GM12878 (cell line): ENCODE data around the gene LDLRAP1. TPM values are rescaled to one million over a fixed set of nuclear protein-coding genes. Genes with fewer than 3 reads are reported as not detected.

Experiments used
- ATAC-seq: fragments of 200-7000 bp; cut with Tn5 transposase; 3 replicates; pipeline ENCODE4 v1.9.1; 2020; ENCODE audit warnings: mild to moderate bottlenecking, moderate library complexity
- BruUV-seq: library from RNA; stranded (reverse); fragments of 400-500 nt; replicated peaks from 2 replicates; lab custom pipeline; 2021; lab: Mats Ljungman, UMichigan
- CTCF ChIA-PET: fragments of 300-600 bp; sonication (Branson Sonifier 250); formaldehyde crosslinking; extraction: SDS; loops from one replicate; lab custom pipeline; 2021; ENCODE audit warnings: inconsistent platforms; lab: Yijun Ruan, JAX
- POLR2A ChIA-PET: fragments of 350-600 bp; formaldehyde crosslinking; extraction: SDS; loops from one replicate; lab custom pipeline; 2021; ENCODE audit warnings: inconsistent platforms; lab: Charles Lee
- RAD21 ChIA-PET: fragments of 300-600 bp; sonication (Branson Sonifier 250); formaldehyde crosslinking; loops from one replicate; lab custom pipeline; 2023; ENCODE audit warnings: antibody characterized with exemption; ENCODE audit not compliant: unreplicated experiment; lab: Charles Lee
- SMC1A ChIA-PET: fragments of 300-600 bp; sonication (Branson Sonifier 250); formaldehyde crosslinking; loops from one replicate; lab custom pipeline; 2023; ENCODE audit not compliant: unreplicated experiment, uncharacterized antibody; lab: Charles Lee
- DNase-seq: peaks from one replicate; pipeline ENCODE4 v3.0.0-alpha.2; 2011; ENCODE audit warnings: low read depth, low spot score
- FAIRE-seq: peaks from 3 replicates; lab custom pipeline; 2011; peaks lifted over from hg19 to GRCh38; lab: Jason Lieb, UNC
- H2AFZ ChIP-seq: 2 replicates; pipeline ENCODE4 v1.6.0; 2011; ENCODE audit warnings: low read depth, low read length, control low read depth; ENCODE audit not compliant: control insufficient read depth
- H3K27ac ChIP-seq: 2 replicates; pipeline ENCODE4 v1.5.1; 2011; ENCODE audit warnings: control low read depth; ENCODE audit not compliant: control insufficient read depth, insufficient read depth
- H3K27me3 ChIP-seq, 2 experiments: replicated peaks in 1 of 2; 2 replicates each; pipeline versions ENCODE4 v1.6.0 to v1.6.1; 2011; ENCODE audit warnings: low read length in 1 of 2; ENCODE audit not compliant: control insufficient read depth in 2 of 2, insufficient read depth in 2 of 2
- H3K36me3 ChIP-seq, 2 experiments: 2 replicates each; pipeline ENCODE4 v1.5.1; 2011; ENCODE audit warnings: low read length in 1 of 2; ENCODE audit not compliant: control insufficient read depth in 2 of 2, insufficient read depth in 2 of 2
- H3K4me1 ChIP-seq: 2 replicates; pipeline ENCODE4 v1.6.1; 2011; ENCODE audit warnings: mild to moderate bottlenecking, low read length, moderate library complexity, mixed read lengths; ENCODE audit not compliant: control insufficient read depth, insufficient read depth
- H3K4me2 ChIP-seq: 2 replicates; pipeline ENCODE4 v1.6.0; 2011; ENCODE audit warnings: control low read depth; ENCODE audit not compliant: control insufficient read depth, insufficient read depth
- H3K4me3 ChIP-seq: fragments of 200-600 bp; sonication (generic); 2 replicates; pipeline ENCODE4 v1.5.1; 2016
- H3K79me2 ChIP-seq: 2 replicates; pipeline ENCODE4 v1.6.0; 2011; ENCODE audit warnings: low read length; ENCODE audit not compliant: control insufficient read depth, insufficient read depth
- H3K9ac ChIP-seq: 2 replicates; pipeline ENCODE4 v1.8.0; 2011; ENCODE audit warnings: low read length, control low read depth, mixed read lengths; ENCODE audit not compliant: control insufficient read depth, insufficient read depth
- H3K9me3 ChIP-seq: replicated peaks from 3 replicates; pipeline ENCODE4 v1.5.1; 2011; ENCODE audit warnings: mild to moderate bottlenecking, low read length; ENCODE audit not compliant: control insufficient read depth, insufficient read depth
- H4K20me1 ChIP-seq: 2 replicates; pipeline ENCODE4 v1.6.0; 2011; ENCODE audit not compliant: control insufficient read depth, insufficient read depth
- WGBS: methylation state at CpG from one replicate; pipeline ENCODE4 v1.1.6; 2016; ENCODE audit warnings: low lambda C conversion rate; ENCODE audit not compliant: insufficient replicate concordance, insufficient coverage; ENCODE audit errors: missing lambda C conversion rate; 5-methylcytosine and 5-hydroxymethylcytosine counted together
- in situ Hi-C: fragments of 300-500 bp; cut with MboI; formaldehyde crosslinking; loops from 9 replicates; pipeline ENCODE4 v1.14.3; 2018; ENCODE audit warnings: mixed read lengths
- intact Hi-C: fragments of 100-400 bp; cut with micrococcal nuclease; formaldehyde crosslinking; loops from one replicate; pipeline ENCODE4 v1.14.2; 2022; ENCODE audit not compliant: unreplicated experiment
- polyA plus RNA-seq, 11 experiments: library from polyadenylated mRNA; depleted of rRNA in 4 of 11; unstranded in 6 of 11; stranded (reverse) in 5 of 11; fragments of >200 nt; fragmentation: Nextera tagmentation in 4 of 11; fragmentation: Illumina TruSeq in 1 of 11; extraction: Ambion mirVana in 4 of 11; extraction: Trizol in 1 of 11; gene quantifications; 1 replicate in 1 of 11; 2 replicates in 10 of 11; pipeline versions ENCODE4 v1.2.1 to v1.2.3, GENCODE V29; 2011 to 2016; ENCODE audit warnings: inconsistent platforms in 2 of 11, missing spikeins in 2 of 11, low read depth in 1 of 11
- total RNA-seq, 4 experiments: library from RNA; depleted of rRNA in 3 of 4; stranded (reverse); fragments of >200 nt in 3 of 4; fragmentation: Illumina TruSeq in 1 of 4; extraction: Trizol in 1 of 4; gene quantifications; 2 replicates each; pipeline versions ENCODE4 v1.2.1 to v1.2.3, GENCODE V29; 2013 to 2021
- TF ChIP-seq, protein P1 (sequence below): fragments of 450-650 bp; IDR thresholded peaks from 2 replicates; pipeline ENCODE4 v1.6.1; 2017; ENCODE audit warnings: mild to moderate bottlenecking, moderate library complexity

The LDLRAP1 gene
- total and polyA plus RNA-seq, 10 of the 15 experiments (the other 5 are each of a cell fraction or from before 2014, with no cell fraction given), result 0.43 to 37.6 (median 22.0) TPM

GRCh38 chr1:25570798-25571521, 27.6 kb downstream of the LDLRAP1 start:
- ChIA-PET POLR2A (interaction anchor here (1.0 kb wide), 1 partner anchor 20 kb away, joined by 4 read pairs; no protein-coding TSS in a partner anchor), RAD21 (interaction anchor here (0.6 kb wide), 1 partner anchor 22 kb away, joined by 3 read pairs; no protein-coding TSS in a partner anchor), SMC1A (interaction anchor here (1.3 kb wide), 1 partner anchor 33 kb away, joined by 3 read pairs; no protein-coding TSS in a partner anchor), CTCF (interaction anchor here (2.4 to 2.7 kb wide), 2 partner anchors 9 to 38 kb away, joined by 6 to 10 read pairs; no protein-coding TSS in a partner anchor)
- Histone ChIP-seq H3K9ac (no peak overlapping the region), H3K79me2 (no peaks in the 10 kb centered on the region), H3K4me2 (no peak overlapping the region), H4K20me1 (no peaks in the 10 kb centered on the region; the same call in 1 of the 2 replicates), H3K9me3 (no peaks in the 10 kb centered on the region), H3K4me1 (no peaks in the 10 kb centered on the region), H3K27ac (no peak overlapping the region), H3K27me3 (no peaks in the 10 kb centered on the region), H2AFZ (no peak overlapping the region), H3K4me3 (no peak overlapping the region), H3K36me3 (peaks cover 0 to 2% of the 10 kb centered on the region in 2 experiments; a peak in 1 of 4 replicates)
- 77% methylated on average over 12 of the region's 12 CpGs for WGBS
- in situ Hi-C loops, result no loop called here
- TF ChIP-seq, protein P1, sequence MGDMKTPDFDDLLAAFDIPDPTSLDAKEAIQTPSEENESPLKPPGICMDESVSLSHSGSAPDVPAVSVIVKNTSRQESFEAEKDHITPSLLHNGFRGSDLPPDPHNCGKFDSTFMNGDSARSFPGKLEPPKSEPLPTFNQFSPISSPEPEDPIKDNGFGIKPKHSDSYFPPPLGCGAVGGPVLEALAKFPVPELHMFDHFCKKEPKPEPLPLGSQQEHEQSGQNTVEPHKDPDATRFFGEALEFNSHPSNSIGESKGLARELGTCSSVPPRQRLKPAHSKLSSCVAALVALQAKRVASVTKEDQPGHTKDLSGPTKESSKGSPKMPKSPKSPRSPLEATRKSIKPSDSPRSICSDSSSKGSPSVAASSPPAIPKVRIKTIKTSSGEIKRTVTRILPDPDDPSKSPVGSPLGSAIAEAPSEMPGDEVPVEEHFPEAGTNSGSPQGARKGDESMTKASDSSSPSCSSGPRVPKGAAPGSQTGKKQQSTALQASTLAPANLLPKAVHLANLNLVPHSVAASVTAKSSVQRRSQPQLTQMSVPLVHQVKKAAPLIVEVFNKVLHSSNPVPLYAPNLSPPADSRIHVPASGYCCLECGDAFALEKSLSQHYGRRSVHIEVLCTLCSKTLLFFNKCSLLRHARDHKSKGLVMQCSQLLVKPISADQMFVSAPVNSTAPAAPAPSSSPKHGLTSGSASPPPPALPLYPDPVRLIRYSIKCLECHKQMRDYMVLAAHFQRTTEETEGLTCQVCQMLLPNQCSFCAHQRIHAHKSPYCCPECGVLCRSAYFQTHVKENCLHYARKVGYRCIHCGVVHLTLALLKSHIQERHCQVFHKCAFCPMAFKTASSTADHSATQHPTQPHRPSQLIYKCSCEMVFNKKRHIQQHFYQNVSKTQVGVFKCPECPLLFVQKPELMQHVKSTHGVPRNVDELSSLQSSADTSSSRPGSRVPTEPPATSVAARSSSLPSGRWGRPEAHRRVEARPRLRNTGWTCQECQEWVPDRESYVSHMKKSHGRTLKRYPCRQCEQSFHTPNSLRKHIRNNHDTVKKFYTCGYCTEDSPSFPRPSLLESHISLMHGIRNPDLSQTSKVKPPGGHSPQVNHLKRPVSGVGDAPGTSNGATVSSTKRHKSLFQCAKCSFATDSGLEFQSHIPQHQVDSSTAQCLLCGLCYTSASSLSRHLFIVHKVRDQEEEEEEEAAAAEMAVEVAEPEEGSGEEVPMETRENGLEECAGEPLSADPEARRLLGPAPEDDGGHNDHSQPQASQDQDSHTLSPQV, result no peak
- no TSS peak for BruUV-seq
- intact Hi-C loops, result no loop called here
- no peak for FAIRE-seq
- no peak for DNase-seq
- no peak for ATAC-seq
